IMR-90 (cell line): ENCODE results near the gene PDGFD. TPM values are rescaled to one million over a fixed set of nuclear protein-coding genes. Genes with fewer than 3 reads are reported as not detected.

Experiments
- ATAC-seq: fragments of 200-7000 bp; cut with Tn5 transposase; 2 replicates; pipeline ENCODE4 v1.9.1; 2020; ENCODE audit warnings: low read depth, mild to moderate bottlenecking, moderate library complexity
- BruUV-seq: library from RNA; stranded (reverse); fragments of 400-500 nt; replicated peaks from 2 replicates; lab custom pipeline; 2021; lab: Mats Ljungman, UMichigan
- CTCF ChIA-PET: fragments of 300-600 bp; formaldehyde crosslinking; extraction: SDS; loops from one replicate; lab custom pipeline; 2021; ENCODE audit warnings: antibody characterized with exemption; lab: Yijun Ruan, JAX
- POLR2A ChIA-PET: fragments of 300-600 bp; sonication (Branson Sonifier 250); formaldehyde crosslinking; loops from one replicate; lab custom pipeline; 2022; ENCODE audit warnings: antibody characterized with exemption; ENCODE audit not compliant: unreplicated experiment; lab: Charles Lee
- DNase-seq: peaks from one replicate; pipeline ENCODE4 v3.0.0; 2013
- H2AFZ ChIP-seq: replicated peaks from 2 replicates; pipeline ENCODE3; 2013; ENCODE audit warnings: low read length, mild to moderate bottlenecking; ENCODE audit not compliant: poor library complexity
- H2AK5ac ChIP-seq: 2 replicates; pipeline ENCODE4 v1.6.1; 2013; ENCODE audit warnings: low read depth, low read length, inconsistent platforms
- H2AK9ac ChIP-seq: replicated peaks from 2 replicates; pipeline ENCODE3; 2013; ENCODE audit warnings: mild to moderate bottlenecking, low read depth, low read length, moderate library complexity; ENCODE audit not compliant: poor library complexity
- H2BK120ac ChIP-seq: 2 replicates; pipeline ENCODE4 v1.6.1; 2013; ENCODE audit warnings: low read depth, low read length, inconsistent platforms
- H2BK15ac ChIP-seq: 3 replicates; pipeline ENCODE4 v1.6.1; 2013; ENCODE audit warnings: low read depth, low read length, inconsistent platforms
- H2BK20ac ChIP-seq: 2 replicates; pipeline ENCODE4 v1.6.1; 2013; ENCODE audit warnings: low read depth, mild to moderate bottlenecking, inconsistent platforms, low read length, moderate library complexity
- H2BK5ac ChIP-seq: 2 replicates; pipeline ENCODE4 v1.6.1; 2013; ENCODE audit warnings: mild to moderate bottlenecking, low read depth, low read length, inconsistent platforms; ENCODE audit not compliant: poor library complexity, severe bottlenecking
- H3K14ac ChIP-seq: replicated peaks from 2 replicates; pipeline ENCODE4 v1.6.1; 2013; ENCODE audit warnings: low read depth, low read length, inconsistent platforms
- H3K18ac ChIP-seq: 2 replicates; pipeline ENCODE4 v1.6.1; 2013; ENCODE audit warnings: low read depth, low read length, control low read depth
- H3K23ac ChIP-seq: 2 replicates; pipeline ENCODE4 v1.6.1; 2013; ENCODE audit warnings: low read depth, low read length, inconsistent platforms
- H3K27ac ChIP-seq: 2 replicates; pipeline ENCODE4 v1.5.1; 2013; ENCODE audit warnings: mild to moderate bottlenecking, control low read depth, low read length; ENCODE audit not compliant: insufficient read depth
- H3K27me3 ChIP-seq: 2 replicates; pipeline ENCODE4 v1.6.1; 2013; ENCODE audit warnings: low read length; ENCODE audit not compliant: control insufficient read depth, insufficient read depth
- H3K36me3 ChIP-seq: 2 replicates; pipeline ENCODE4 v1.6.1; 2013; ENCODE audit warnings: low read length, mixed read lengths; ENCODE audit not compliant: control insufficient read depth, insufficient read depth
- H3K4ac ChIP-seq: 2 replicates; pipeline ENCODE4 v1.6.1; 2013; ENCODE audit warnings: low read depth, low read length, inconsistent platforms
- H3K4me1 ChIP-seq: 2 replicates; pipeline ENCODE4 v1.6.1; 2013; ENCODE audit warnings: low read length, mixed read lengths; ENCODE audit not compliant: control insufficient read depth, insufficient read depth
- H3K4me2 ChIP-seq: 2 replicates; pipeline ENCODE4 v1.6.1; 2013; ENCODE audit warnings: low read depth, mild to moderate bottlenecking, control low read depth, low read length, moderate library complexity
- H3K4me3 ChIP-seq: 2 replicates; pipeline ENCODE4 v1.5.1; 2013; ENCODE audit warnings: low read depth, mild to moderate bottlenecking, control low read depth, low read length, moderate library complexity; ENCODE audit not compliant: insufficient read depth
- H3K56ac ChIP-seq: 2 replicates; pipeline ENCODE4 v1.6.1; 2013; ENCODE audit warnings: low read length, inconsistent platforms; ENCODE audit not compliant: insufficient read depth; ENCODE audit errors: extremely low read depth
- H3K79me1 ChIP-seq, 2 experiments: 2 replicates each; pipeline ENCODE4 v1.6.1; 2013; ENCODE audit warnings: low read length in 2 of 2, inconsistent platforms in 1 of 2, low read depth in 1 of 2
- H3K9ac ChIP-seq: 2 replicates; pipeline ENCODE4 v1.6.1; 2013; ENCODE audit warnings: low read depth, low read length, control low read depth
- H3K9me1 ChIP-seq: 2 replicates; pipeline ENCODE4 v1.6.1; 2013; ENCODE audit warnings: low read length, inconsistent platforms; ENCODE audit not compliant: insufficient read depth
- H3K9me3 ChIP-seq: 2 replicates; pipeline ENCODE4 v1.6.1; 2013; ENCODE audit warnings: low read length; ENCODE audit not compliant: control insufficient read depth, insufficient read depth
- H4K20me1 ChIP-seq: 2 replicates; pipeline ENCODE4 v1.6.1; 2013; ENCODE audit warnings: low read length, inconsistent platforms; ENCODE audit not compliant: insufficient read depth
- H4K5ac ChIP-seq: 2 replicates; pipeline ENCODE4 v1.6.1; 2013; ENCODE audit warnings: mild to moderate bottlenecking, low read depth, low read length, control low read depth
- H4K8ac ChIP-seq, 2 experiments: 2 replicates each; pipeline ENCODE4 v1.6.1; 2013; ENCODE audit warnings: low read depth in 2 of 2, low read length in 2 of 2, control low read depth in 1 of 2, inconsistent platforms in 1 of 2
- H4K91ac ChIP-seq: 2 replicates; pipeline ENCODE4 v1.6.1; 2013; ENCODE audit warnings: low read depth, low read length, inconsistent platforms; ENCODE audit not compliant: insufficient read depth
- CHD1 ChIP-seq: IDR thresholded peaks from 2 replicates; pipeline ENCODE4 v1.6.1; 2012; ENCODE audit warnings: low read depth, low read length, improper control_type of control experiment
- FOS ChIP-seq: fragments of 150-350 bp; IDR thresholded peaks from 2 replicates; pipeline ENCODE4 v1.6.1; 2016; ENCODE audit warnings: low read depth, low read length
- RCOR1 ChIP-seq: IDR thresholded peaks from 2 replicates; pipeline ENCODE4 v1.6.1; 2012; ENCODE audit warnings: mild to moderate bottlenecking, low read length, improper control_type of control experiment; ENCODE audit not compliant: insufficient replicate concordance
- SMC3 ChIP-seq: fragments of 150-350 bp; IDR thresholded peaks from 2 replicates; pipeline ENCODE4 v1.6.1; 2016; ENCODE audit warnings: low read depth, mild to moderate bottlenecking, antibody characterized with exemption, low read length, moderate library complexity
- WGBS, 2 experiments: methylation state at CpG; one replicate each; pipeline versions ENCODE4 v1.1.5 to v1.1.7; 2013; ENCODE audit warnings: missing lambda C conversion rate in 2 of 2; ENCODE audit not compliant: insufficient read length in 1 of 2; ENCODE audit errors: extremely low coverage in 2 of 2; 5-methylcytosine and 5-hydroxymethylcytosine counted together
- dilution Hi-C: fragments of 300-500 bp; cut with HindIII; formaldehyde crosslinking; loops from one replicate; pipeline ENCODE4 v1.14.3; 2018; ENCODE audit warnings: low sequenced_read_pairs; ENCODE audit not compliant: unreplicated experiment
- in situ Hi-C: fragments of 300-500 bp; cut with MboI; formaldehyde crosslinking; loops from 3 replicates; pipeline ENCODE4 v1.14.3; 2019; ENCODE audit warnings: low sequenced_read_pairs, inconsistent platforms, mixed read lengths
- intact Hi-C: fragments of 100-400 bp; cut with micrococcal nuclease; formaldehyde crosslinking; loops from 2 replicates; pipeline ENCODE4 v1.10.0; 2022
- polyA plus RNA-seq, 3 experiments: library from polyadenylated mRNA; depleted of rRNA; stranded (reverse); fragments of >200 nt; gene quantifications; 2 replicates each; pipeline ENCODE4 v1.2.3, GENCODE V29; 2012; ENCODE audit warnings: low replicate concordance in 1 of 3
- total RNA-seq: library from RNA; depleted of rRNA; stranded (reverse); fragments of >200 nt; gene quantifications from 2 replicates; pipeline ENCODE4 v1.2.3, GENCODE V29; 2012
- TF ChIP-seq, protein P1 (sequence below): fragments of 150-350 bp; IDR thresholded peaks from 2 replicates; pipeline ENCODE4 v1.6.1; 2017; ENCODE audit warnings: mild to moderate bottlenecking, antibody characterized with exemption, low read length, low read depth
- TF ChIP-seq, protein P2 (sequence below): fragments of 150-350 bp; IDR thresholded peaks from 2 replicates; pipeline ENCODE4 v1.6.1; 2016; ENCODE audit warnings: low read depth, mild to moderate bottlenecking, low read length, moderate library complexity, borderline replicate concordance

The PDGFD gene
- total and polyA plus RNA-seq, 2 of the 4 experiments (the other 2 are of a cell fraction), result 2.1 to 3.0 TPM

DNA sequence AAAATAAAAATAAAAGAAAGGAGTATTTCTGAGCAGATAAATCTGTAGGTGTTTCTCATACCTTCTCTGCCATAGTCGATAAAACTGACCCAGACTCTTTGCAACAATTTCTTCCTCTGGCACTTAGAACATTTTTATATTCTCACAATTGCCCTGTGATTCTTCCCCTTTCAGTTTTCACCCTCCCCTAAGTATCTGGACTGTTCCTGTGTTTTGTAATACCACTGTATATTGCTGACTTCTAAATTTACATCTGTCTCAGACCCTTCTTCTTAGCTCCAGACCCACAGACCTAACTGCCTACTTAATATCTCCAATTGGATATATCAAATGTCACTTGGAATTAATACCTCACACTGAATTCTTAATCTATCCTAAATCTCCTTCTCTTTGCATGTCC is 261.0 kb downstream of the PDGFD start:
- DNase-seq, result no peak
- Histone ChIP-seq H3K9ac (no peak overlapping the region), H4K5ac (no peak overlapping the region), H3K9me1 (peaks cover 1% of the 10 kb centered on the region; the same call in 1 of the 2 replicates), H3K18ac (no peak overlapping the region), H4K8ac (no peak overlapping the region), H3K56ac (no peak overlapping the region), H3K9me3 (no peaks in the 10 kb centered on the region), H3K27ac (no peak overlapping the region), H3K4me1 (peaks cover 2% of the 10 kb centered on the region), H3K4ac (no peak overlapping the region), H2AK9ac (no peak overlapping the region), H2BK5ac (no peak overlapping the region), H2AK5ac (no peak overlapping the region), H3K27me3 (no peaks in the 10 kb centered on the region), H4K20me1 (no peaks in the 10 kb centered on the region), H2BK120ac (no peak overlapping the region), H3K79me1 (no peaks in the 10 kb centered on the region), H3K23ac (no peak overlapping the region), H3K36me3 (no peaks in the 10 kb centered on the region), H2BK15ac (no peak overlapping the region), H3K4me3 (no peak overlapping the region), H3K4me2 (no peak overlapping the region), H3K14ac (no peak overlapping the region), H2AFZ (no peak overlapping the region), H4K91ac (no peak overlapping the region), H2BK20ac (no peak overlapping the region)
- CTCF ChIA-PET, result interaction anchor here (1.4 kb wide), 1 partner anchor 221 kb away, joined by 3 read pairs; no protein-coding TSS in a partner anchor
- in situ Hi-C loops, result no loop called here
- dilution Hi-C loops, result no loop called here
- ATAC-seq, result no peak
- POLR2A ChIA-PET, result no interaction called here
- no CpG with 5 or more reads among the region's 1 CpG for WGBS, 2 experiments
- TF ChIP-seq SMC3 (no peak), FOS (no peak), RCOR1 (no peak), CHD1 (no peak)
- TF ChIP-seq, protein P1, sequence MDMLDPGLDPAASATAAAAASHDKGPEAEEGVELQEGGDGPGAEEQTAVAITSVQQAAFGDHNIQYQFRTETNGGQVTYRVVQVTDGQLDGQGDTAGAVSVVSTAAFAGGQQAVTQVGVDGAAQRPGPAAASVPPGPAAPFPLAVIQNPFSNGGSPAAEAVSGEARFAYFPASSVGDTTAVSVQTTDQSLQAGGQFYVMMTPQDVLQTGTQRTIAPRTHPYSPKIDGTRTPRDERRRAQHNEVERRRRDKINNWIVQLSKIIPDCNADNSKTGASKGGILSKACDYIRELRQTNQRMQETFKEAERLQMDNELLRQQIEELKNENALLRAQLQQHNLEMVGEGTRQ, result no peak
- TF ChIP-seq, protein P2, sequence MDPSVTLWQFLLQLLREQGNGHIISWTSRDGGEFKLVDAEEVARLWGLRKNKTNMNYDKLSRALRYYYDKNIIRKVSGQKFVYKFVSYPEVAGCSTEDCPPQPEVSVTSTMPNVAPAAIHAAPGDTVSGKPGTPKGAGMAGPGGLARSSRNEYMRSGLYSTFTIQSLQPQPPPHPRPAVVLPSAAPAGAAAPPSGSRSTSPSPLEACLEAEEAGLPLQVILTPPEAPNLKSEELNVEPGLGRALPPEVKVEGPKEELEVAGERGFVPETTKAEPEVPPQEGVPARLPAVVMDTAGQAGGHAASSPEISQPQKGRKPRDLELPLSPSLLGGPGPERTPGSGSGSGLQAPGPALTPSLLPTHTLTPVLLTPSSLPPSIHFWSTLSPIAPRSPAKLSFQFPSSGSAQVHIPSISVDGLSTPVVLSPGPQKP, result no peak
- intact Hi-C loops, result no loop called here
- no TSS peak for BruUV-seq
